RWPE2 (cell line): ENCODE results near the gene SULT1B1.

Experiments
- ATAC-seq: fragments of 200-7000 bp; cut with Tn5 transposase; 3 replicates; pipeline ENCODE4 v1.9.1; 2021; ENCODE audit warnings: low read depth
- DNase-seq: peaks from one replicate; pipeline ENCODE4 v3.0.0-alpha.2; 2020; ENCODE audit warnings: low spot score
- H3K27ac ChIP-seq: fragments of 450-650 bp; 2 replicates; pipeline ENCODE4 v1.5.1; 2017; ENCODE audit warnings: mild to moderate bottlenecking; ENCODE audit not compliant: poor library complexity, severe bottlenecking
- H3K27me3 ChIP-seq: fragments of 250-450 bp; sonication (Bioruptor Pico); 2 replicates; pipeline ENCODE4 v1.5.1; 2021; ENCODE audit warnings: mild to moderate bottlenecking, moderate library complexity; ENCODE audit not compliant: insufficient read depth, poor library complexity, severe bottlenecking
- H3K36me3 ChIP-seq: fragments of 250-450 bp; sonication (Bioruptor Pico); 2 replicates; pipeline ENCODE4 v1.5.1; 2020; ENCODE audit warnings: low read depth, mild to moderate bottlenecking, moderate library complexity
- H3K4me1 ChIP-seq: fragments of 250-450 bp; sonication (Bioruptor Pico); 2 replicates; pipeline ENCODE4 v1.5.1; 2021; ENCODE audit warnings: mild to moderate bottlenecking, moderate library complexity; ENCODE audit not compliant: insufficient read depth, poor library complexity, severe bottlenecking
- H3K4me3 ChIP-seq: fragments of 250-450 bp; sonication (Bioruptor Pico); 2 replicates; pipeline ENCODE4 v1.5.1; 2021; ENCODE audit warnings: mild to moderate bottlenecking, moderate library complexity; ENCODE audit not compliant: severe bottlenecking
- H3K9me3 ChIP-seq: fragments of 250-450 bp; sonication (Bioruptor Pico); 2 replicates; pipeline ENCODE4 v1.5.1; 2021; ENCODE audit warnings: mild to moderate bottlenecking, moderate library complexity; ENCODE audit not compliant: severe bottlenecking
- CTCF ChIP-seq: fragments of 450-650 bp; IDR thresholded peaks from one replicate; pipeline ENCODE4 v1.5.1; 2017; ENCODE audit warnings: mild to moderate bottlenecking, moderate library complexity; ENCODE audit not compliant: poor library complexity, severe bottlenecking

Gene SULT1B1

GRCh38 chr4:69701696-69702095 lies 58.7 kb downstream of the SULT1B1 start:
- TF ChIP-seq CTCF = no peak
- ATAC-seq = no peak
- Histone ChIP-seq H3K27me3 (no peaks in the 10 kb centered on the region), H3K36me3 (no peaks in the 10 kb centered on the region), H3K9me3 (peaks cover 6% of the 10 kb centered on the region), H3K4me3 (no peak overlapping the region), H3K27ac (no peak overlapping the region), H3K4me1 (no peaks in the 10 kb centered on the region)
- DNase-seq = no peak

- DNase-seq = no peak
- Histone ChIP-seq H3K4me3 (no peak overlapping the region), H3K27me3 (no peaks in the 10 kb centered on the region), H3K9me3 (peaks cover 6% of the 10 kb centered on the region), H3K36me3 (no peaks in the 10 kb centered on the region), H3K4me1 (no peaks in the 10 kb centered on the region), H3K27ac (peak overlapping the region; percentile 30)
- no peak for TF ChIP-seq CTCF
- ATAC-seq = no peak
These were observed 62.7 kb downstream of the SULT1B1 start for GRCh38 chr4:69697536-69698242.

- Histone ChIP-seq H3K9me3 (no peaks in the 10 kb centered on the region), H3K27me3 (no peaks in the 10 kb centered on the region), H3K4me3 (no peak overlapping the region), H3K4me1 (no peaks in the 10 kb centered on the region), H3K36me3 (no peaks in the 10 kb centered on the region), H3K27ac (no peak overlapping the region)
- DNase-seq (no peak), ATAC-seq (no peak)
- TF ChIP-seq CTCF = peak; percentile 83
These were observed 70.8 kb downstream of the SULT1B1 start for GRCh38 chr4:69689599-69689998.

GRCh38 chr4:69684804-69685203 lies 75.6 kb downstream of the SULT1B1 start:
- ATAC-seq (no peak), DNase-seq (no peak)
- no peak for TF ChIP-seq CTCF
- Histone ChIP-seq H3K27me3 (no peaks in the 10 kb centered on the region), H3K4me3 (no peak overlapping the region), H3K36me3 (no peaks in the 10 kb centered on the region), H3K9me3 (no peaks in the 10 kb centered on the region), H3K27ac (no peak overlapping the region), H3K4me1 (no peaks in the 10 kb centered on the region)
